HG02884 (cell line): Measurements from ENCODE around the gene FGF1.

Experiments
- ATAC-seq: cut with Tn5 transposase; IDR thresholded peaks from one replicate; pipeline ENCODE4 v1.9.1; 2021; ENCODE audit warnings: mild to moderate bottlenecking, moderate library complexity; ENCODE audit not compliant: unreplicated experiment

FGF1 gene

GRCh38 chr5:142697356-142698255 lies 11.7 kb upstream of the FGF1 start:
- ATAC-seq: no peak

DNA sequence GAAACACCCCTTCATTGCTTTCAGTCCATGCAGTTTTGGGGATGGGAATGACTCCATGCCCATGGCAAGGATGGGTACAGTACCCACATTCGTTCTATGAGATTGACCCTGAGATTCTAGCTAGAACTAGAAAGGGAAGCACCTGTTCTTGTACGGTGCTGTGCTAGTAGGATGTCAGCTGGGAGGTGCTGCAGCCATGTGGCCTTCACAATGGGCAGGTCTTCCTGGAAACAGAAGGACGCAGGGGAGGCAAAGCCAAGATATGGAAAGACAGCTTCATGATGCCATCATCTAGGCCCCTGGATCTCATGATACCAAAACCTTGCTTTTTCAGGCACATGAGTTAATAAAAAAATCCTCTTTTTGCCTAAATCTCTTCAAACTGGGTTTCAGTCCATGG lies 10.5 kb upstream of the FGF1 start:
- ATAC-seq: no peak

GRCh38 chr5:142694092-142694856 lies 8.4 kb upstream of the FGF1 start:
- no peak for ATAC-seq

- no peak for ATAC-seq
Observed at GRCh38 chr5:142692321-142692894, 6.5 kb upstream of the FGF1 start.

DNA sequence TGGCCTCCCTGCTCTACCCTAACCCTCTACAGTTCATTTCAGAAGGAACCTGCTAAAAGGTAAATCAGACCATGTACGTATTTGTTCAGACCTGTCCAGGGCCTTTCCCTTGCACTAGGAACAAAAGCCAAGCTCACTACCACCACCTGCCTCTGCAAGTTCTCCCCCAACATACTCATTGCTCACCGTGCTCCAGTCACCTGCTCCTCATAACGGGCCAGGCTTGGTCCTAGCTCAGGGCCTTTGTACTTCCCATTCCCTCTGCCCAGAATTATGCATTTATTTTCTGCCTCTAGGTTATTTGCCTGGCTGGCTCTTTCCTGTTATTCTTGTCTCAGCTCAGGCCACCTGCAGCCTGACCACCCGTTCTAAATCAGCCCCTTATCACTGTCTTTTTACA lies 4.8 kb upstream of the FGF1 start:
- ATAC-seq: no peak

- no peak for ATAC-seq
Observed at GRCh38 chr5:142689081-142689480, 3.2 kb upstream of the FGF1 start.

- no peak for ATAC-seq
Observed at GRCh38 chr5:142688281-142688989, 2.5 kb upstream of the FGF1 start.

- no peak for ATAC-seq
Observed at GRCh38 chr5:142686968-142687367, 1.1 kb upstream of the FGF1 start.

DNA sequence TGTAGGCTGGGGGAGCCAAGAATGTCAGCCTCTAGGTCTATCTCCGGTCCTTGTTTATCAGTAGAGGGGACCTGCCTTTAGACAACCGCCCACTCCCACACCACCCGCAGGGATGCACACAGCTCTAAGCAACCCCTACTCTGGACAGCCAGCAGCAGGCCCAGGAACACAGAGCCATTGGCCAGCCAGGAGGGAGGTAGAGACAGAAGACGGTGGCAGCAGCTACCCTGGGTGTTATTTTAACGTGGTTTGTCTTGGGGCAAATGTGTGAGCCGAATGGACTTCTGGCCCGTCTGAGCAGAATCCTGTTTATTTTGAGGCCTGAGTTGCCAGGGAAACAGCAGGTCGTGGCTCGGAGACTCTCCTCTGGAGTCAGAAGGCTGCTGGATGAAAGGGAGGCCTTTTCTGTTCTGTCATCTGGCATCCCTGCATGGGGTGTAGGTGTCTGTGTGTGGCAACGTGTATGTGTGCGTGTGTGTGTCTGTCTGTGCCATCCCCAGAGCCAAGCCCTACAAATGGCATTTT lies 382 bp upstream of the FGF1 start:
- ATAC-seq: no peak

- ATAC-seq: no peak
Observed at GRCh38 chr5:142684508-142685041, 1.3 kb downstream of the FGF1 start.

DNA sequence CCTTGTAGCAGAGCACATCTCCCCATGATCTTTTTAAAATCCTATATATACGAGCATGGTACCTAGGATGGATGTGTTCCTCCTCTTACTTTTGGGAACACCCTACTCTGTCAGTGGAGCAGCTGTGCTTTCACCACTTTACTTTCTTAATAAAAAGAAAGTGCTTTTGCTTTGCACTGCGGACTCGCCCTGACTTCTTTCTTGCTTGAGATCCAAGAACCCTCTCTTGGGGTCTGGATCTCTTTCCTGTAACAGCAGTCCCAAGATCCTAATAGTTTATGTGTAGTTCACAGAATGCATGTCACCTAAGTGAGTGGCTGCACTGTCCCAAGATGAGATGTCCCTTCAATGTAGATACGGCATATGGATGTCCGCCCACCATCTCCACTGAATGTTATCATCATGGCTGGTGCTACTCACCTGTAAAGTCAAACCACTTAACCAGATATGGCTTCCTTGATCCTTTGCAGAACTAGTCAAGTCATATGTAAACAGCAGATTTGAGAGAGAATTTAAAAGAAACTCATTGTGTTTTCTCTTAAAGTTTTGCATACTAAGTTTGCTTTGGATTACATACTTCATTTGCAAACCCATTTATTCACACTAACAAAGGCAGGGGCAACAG lies 1.9 kb downstream of the FGF1 start:
- no peak for ATAC-seq

GRCh38 chr5:142683116-142683515 lies 2.8 kb downstream of the FGF1 start:
- no peak for ATAC-seq

DNA sequence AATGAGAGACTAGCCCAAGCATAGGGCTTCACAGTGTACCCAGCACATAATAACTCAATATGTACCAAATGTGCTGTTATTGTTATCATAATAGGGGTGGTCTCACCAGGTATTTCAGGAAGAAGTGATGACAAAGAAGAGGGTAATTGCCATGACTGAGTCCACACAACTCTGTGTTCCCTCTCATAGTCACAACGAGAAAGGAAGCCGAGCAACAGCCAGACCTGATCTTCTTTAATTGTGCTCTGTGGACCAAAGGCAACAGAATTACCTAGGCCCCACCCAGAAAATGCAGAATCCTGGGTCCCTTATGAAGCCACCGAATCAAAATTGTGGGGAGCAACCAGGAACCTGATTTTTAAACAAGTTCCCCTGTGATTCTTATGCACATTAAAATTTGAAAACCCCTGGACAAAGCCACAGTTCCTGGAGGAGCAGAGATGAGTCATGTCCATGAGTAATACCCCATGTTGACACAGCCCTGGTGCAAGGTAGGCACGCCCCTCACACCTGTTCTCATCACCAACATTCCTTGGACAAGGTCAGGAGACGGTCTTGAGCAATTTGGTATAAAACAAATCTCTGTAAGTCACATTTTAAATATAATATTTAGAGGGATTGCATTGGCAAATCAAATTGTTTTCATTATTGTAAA lies 5.2 kb downstream of the FGF1 start:
- no peak for ATAC-seq

DNA sequence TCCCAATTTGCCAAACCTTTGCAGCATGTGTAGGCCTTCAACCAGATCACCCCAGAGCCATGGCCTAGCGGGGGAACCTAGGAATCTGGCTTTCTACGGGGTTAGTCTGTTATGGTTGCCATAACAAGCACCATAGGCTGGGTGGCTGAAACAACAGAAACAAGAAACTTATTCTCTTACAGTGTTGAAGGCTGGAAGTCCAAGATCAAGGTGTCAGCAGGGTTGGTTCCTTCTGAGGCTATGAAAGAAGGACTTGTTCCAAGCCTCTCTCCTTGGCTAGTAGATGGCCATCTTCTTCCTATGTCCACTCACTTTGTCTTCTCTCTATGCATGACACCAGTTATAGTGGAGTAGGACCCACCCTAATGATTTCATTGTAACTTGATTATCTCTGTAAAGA lies 6.1 kb downstream of the FGF1 start:
- ATAC-seq: no peak

DNA sequence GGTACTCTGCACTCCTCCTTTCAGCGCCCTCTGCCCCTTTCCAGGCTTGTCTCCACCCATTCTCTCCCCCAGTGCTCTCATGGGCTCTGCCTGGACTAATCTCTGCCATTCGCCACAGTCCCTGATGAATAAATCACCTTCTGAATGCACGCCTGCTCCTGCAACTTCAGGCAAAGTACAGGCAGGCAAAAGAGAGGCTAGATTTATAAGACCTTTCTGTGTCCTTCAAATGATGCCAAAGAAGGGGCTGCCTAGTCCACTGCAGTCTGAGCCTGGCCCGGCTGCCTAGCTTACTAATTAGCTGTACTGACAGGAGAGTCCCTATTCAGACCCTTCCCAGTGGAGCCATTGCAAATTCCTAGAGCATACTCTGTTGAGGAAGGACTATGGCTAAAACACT lies 7.4 kb downstream of the FGF1 start:
- ATAC-seq: no peak

DNA sequence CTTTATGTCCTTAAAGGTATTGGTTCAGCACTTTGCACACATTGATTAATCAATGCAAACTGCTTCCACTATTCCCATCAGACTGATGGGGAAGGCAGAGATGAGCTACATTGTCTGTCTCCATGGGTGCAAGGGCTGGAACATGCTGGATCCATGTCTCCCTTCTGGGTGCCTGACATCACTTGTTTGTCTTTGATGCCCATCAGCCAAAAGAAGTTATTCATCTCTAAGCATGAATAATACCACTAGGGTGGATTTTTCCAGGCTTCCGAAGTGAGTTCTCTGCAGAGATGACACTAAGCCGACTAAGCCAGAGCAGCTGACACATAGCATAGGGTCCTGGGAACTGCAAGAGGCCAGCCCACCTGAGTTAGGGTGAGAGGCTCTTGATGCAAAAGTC lies 8.7 kb downstream of the FGF1 start:
- no peak for ATAC-seq

DNA sequence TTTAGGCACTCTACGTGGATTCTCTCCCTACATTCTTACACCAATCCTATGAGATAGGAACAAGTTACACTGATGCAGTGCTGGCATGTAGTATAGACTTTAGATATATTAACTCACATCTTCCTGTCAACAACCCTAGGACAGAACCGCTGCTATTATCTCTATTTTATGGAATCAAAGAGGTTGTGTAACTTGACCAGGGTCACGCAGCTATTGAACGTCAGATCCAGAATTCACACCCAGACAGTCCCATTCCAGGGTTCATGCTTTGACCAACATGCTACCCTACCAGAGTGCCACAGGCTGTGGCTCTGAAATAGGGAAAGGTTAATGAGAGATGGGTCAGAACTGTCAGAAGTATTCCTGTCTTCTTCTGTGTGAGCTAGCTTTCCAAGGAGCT lies 9.6 kb downstream of the FGF1 start:
- no peak for ATAC-seq

DNA sequence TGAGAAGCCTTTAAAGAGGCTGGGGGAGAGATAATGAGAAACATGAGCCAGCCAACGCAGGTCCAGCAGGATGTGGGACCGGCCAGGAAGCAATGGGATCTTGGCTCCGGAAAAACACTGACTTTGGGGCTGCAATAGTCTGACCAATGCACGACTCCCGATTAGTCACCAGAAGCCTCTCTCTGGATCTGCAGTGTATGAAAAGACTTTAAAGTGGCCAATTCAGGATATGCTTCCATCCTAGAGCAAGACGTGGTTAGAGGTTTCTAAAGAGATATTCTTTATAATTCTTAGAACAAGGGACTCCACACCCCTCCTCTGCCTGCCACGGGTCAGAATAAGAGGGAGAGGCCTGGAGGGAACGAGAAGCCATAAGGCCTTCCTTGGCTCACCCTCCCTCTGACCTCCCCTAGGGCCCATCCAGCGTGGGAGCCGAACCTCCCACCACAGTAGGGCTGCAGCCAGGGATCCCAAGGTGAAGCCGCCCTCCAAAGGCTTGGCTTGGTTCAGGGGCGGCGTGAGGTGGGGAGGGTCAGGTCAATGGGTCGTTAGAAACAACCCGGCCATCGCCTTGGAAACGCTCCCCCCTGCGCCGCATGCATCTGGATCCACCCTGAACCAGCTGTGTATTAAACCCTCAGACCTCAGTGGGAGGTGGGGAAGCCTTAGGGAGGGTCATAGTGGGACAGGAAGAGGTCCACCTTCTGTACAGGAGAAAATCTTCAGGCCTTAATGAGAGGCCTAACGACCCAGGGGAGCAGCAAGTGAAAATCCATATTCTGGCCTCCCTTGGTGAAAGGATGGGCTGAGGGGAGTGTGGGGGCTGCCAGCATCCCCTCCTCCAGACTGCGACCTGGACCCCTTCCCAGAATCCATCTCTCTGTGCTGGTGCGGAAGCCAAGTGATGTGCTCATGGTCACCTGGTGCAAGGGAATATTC lies 11.1 kb downstream of the FGF1 start:
- no peak for ATAC-seq

GRCh38 chr5:142671801-142672200 lies 14.1 kb downstream of the FGF1 start:
- no peak for ATAC-seq
